NCI-H1417 treated with DMSO at 0.1 percent for 48 hours (cell line): ENCODE results near the gene NMU.
"Not testable (repeated sequence)": the region's sequence is repeated elsewhere in the genome, so short reads cannot be mapped to it uniquely, and the experiment has no call there.

Experiments
- DNase-seq: peaks from one replicate; lab custom pipeline; 2025; lab: John Stamatoyannopoulos, UW

The NMU gene

DNA sequence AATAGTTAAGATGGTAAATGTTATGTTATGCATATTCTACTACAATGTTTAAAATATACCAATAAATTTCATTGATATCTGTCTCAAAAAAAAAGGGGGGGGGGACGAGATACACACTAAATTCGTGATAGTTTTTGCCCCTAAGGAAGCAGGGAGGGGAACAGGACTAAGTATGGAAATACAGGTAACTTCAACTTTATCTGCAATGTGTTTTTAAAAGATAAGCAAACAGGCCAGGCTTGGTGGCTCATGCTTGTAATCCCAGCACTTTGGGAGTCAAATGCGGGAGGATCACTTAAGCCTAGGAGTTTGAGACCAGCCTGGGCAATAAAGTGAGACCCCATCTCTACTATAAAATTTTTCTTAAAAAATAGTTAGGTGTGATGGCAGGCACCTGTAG, 76.0 kb downstream of the NMU start:
- no peak for DNase-seq

DNA sequence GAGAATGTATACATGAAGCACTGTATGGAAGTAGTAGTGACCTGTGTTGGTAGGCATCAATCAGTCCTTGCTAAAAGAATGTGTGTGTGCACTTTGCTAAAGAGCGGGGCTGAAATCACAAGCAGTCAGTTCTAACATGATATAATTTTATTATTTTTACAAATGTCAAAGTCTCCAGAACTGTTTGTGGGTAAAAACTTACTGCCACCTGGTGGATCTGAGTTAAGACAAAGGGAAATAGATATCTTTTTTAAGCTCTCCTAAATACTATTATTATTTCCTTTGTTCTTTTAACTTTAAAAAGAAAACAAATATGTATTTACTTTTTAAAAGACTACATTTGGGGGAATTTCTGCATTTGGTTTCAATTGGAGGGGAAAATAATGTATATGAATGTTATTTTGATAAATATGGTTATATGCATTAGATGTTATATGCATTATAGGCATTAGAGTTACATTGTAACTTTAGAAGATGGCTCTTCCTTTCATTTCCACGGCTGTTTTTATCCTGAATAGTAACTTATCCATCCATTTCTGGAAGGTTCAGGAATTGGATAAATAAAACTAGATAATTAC, 81.6 kb downstream of the NMU start:
- DNase-seq: no peak

DNA sequence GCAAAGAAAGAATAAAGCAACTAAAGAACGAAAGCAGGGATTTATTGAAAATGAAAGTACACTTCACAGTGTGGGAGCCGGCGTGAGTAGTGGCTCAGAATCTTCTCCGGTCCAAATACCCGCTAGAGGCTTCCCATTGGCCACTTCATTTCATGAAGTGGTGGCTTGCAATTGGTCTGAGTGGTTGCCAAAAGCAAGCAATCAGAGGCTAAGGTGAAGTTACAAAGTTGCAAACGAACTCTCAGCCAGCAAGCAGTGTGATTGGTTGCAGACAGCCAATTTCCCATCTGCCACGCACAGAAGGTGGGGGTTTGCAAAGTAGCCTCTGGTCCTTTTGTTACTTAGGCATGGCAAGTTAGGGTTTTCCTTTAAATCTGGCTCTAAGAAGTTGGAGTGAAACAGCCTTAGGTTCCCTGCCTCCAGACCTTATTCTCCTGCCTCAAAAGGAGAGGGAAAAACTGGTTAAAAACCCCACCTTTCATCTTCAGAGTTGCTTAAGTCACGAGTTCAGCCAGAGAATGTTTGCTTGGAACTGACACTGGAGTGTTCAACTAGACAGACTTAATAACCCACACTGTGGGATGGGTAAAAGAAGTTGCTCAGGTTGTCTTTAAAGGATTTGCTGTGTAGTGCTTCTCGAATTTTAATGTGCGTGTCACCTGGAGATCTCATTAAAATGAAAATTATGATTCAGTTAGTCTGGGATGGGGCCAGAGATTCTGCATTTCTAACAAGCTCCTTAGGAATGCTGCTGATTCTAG, 82.5 kb downstream of the NMU start:
- no peak for DNase-seq

DNA sequence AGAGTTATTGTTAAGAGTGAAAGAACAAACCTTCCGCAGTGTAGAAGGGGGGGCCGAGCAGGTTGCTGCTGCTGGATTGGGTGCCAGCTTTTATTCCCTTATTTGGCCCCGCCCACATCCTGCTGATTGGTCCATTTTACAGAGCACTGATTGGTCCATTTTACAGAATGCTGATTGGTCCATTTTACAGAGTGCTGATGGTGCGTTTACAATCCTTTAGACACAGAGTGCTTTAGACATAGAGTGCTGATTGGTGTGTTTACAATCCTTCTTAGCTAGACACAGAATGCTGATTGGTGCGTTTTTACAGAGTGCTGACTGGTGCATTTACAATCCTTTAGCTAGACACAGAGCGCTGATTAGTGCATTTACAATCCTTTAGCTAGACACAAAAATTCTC, 84.1 kb downstream of the NMU start:
- DNase-seq: not testable (repeated sequence)

DNA sequence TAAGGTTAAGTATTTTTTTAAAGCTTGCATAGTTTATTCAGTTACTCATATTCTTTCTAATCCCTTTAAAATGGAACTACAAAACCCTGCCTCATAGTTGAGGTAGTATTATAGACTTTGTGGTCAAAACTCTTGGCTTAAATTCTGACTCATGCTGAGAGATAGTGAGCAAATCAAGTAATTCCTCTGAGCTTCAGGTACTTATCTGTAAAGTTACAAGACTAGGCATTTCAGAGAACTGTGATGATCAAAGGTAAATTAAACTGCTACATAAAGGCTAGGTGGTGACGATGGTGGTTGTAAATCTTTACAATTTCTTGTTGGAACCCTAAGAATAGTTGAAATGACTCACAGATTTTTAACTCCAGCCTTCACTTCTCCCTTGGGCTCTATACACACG, 86.2 kb downstream of the NMU start:
- DNase-seq: no peak

DNA sequence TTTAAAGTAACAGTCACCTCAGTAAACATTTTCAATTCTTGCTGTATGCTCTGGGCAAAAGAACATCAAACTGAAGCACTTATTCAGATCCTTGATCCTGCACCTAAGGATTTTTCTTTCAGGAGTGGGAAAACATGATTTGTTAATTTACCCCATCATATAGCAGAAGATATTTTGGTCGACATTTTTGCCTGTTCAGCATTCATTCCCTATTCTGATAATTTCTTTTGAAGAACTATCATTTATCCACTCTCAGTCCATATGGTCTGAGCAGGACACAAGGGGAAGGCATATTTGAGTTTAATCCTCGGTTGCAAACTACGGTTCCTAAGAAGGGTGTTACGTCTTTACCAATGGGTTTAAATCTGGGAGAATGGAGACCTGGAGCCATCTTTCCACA, 88.2 kb downstream of the NMU start:
- DNase-seq: no peak

DNA sequence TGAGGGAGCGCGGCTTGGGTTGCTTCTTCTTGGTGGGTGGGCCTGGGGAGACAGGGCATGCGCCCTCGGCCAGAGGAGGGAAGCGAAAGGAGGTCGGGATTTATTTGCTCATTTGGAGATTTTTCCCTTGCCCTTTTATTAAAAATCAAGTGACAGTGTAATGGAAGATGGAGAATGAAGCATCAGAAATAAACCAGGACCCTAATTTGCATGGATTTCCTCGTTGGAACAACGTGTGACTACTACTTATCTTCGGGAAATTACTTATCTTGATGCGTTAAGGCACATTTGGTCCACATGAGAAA, 88.7 kb downstream of the NMU start:
- no peak for DNase-seq

DNA sequence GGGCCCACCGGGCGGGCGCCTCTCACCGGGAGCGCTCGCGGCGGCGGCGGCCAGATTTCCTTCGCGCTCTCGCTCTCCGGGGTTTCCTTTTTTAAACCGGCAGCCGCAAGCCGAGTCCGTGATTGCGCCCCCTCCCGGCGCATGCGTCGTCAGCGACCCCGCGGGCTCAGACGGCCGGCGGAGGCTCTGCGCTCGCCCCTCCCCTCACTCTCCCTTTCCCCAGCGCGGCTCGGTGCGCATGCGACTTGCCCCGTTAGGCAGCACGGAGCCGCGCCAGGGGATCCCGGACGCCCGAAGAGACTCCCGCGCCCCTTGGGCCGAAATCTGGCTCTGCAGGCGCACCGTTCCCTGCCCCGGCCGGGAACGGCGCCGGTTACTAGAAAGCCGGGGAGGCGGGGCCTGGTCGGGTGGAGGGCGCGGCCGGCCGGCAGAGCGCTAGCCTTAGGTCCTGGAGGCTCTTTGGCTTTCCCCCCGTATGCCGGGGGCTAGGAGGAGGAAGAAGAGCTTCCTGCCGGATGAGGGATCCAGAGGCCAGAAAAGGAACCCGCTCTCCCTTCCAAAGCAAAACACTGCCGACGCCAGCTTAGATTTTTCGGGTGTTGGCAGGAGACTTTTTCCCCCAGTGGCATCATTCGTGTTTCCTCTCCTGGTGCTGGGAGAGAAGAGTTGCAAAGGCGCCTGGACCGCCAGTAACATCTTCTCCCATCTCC, 89.2 kb downstream of the NMU start, which contains the start of gene CLOCK:
Gene CLOCK, minus strand, starts transcription at position 154 of the 710 bp plus-strand sequence. CDS start 64,124 bp downstream, outside the sequence.
- no peak for DNase-seq

DNA sequence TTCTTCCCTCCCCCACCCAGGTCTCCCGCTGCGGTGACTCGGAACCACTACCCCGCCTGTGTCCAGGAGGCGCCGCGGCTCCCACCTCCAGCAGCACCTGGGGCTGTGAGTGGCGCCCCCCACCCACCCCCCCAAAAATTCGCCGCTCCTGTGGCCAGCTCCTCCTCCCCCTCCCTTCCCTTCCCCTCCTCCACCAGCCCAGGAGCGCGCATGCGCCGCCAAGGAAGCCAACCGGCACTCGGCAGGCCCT, 89.7 kb downstream of the NMU start:
- peak; percentile 33 for DNase-seq

DNA sequence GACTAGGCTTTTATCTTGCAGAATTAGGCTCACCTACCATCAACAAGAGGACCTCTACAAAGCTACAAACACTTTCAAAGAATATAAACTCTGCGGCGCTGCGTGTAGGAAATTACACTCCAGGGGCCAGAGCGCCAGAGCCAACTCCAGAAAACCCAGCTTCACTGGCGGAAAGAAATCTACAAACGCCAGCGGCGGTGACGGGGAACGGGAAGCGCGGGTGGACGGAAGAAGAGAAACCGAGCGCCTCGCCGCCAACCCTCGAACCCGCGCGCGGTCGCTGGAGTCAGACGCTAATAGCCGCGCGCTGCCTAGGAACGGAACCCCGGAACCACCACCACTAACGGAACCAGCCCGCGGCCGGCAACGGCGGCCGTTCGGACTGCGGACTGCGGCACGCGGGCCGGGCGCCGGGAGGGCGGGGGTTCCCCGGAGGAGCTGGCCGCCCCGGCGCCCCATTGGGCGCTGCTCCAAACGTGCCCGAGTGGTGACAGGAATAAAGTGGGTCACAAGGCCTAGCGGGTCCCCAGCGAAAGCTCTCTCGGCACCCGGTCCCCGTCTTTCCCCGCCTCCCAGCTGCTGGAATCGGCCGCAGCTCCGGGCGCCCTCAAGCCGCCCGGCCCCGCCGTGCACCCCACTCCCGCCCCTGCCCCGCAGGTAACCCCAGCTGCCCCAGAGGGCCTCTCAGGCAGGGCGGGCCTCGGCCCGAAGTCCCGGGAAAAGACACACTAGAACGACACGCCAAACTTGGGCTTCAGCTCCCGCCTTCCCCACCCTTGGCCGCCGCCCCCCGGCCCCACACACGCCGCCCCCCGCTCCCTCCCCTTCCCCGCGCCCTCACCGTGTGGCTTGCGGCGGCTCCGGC, 90.2 kb downstream of the NMU start:
- DNase-seq: peak; percentile 21
